ENCODE results near the gene MARVELD1. TPM values are rescaled to one million over a fixed set of nuclear protein-coding genes. Genes with fewer than 3 reads are reported as not detected.
A peak's percentile ranks its signal among the peaks of the same experiment; 100 is the strongest.

MARVELD1 gene
- total and polyA plus RNA-seq, 2 of the 13 experiments (the other 11 are each of a cell fraction or from before 2014, with no cell fraction given), result not detected

GRCh38 chr10:97682042-97682441 lies 31.5 kb upstream of the MARVELD1 start (continued):
- TF ChIP-seq ZNF431 (CRISPR knock-in tag; IDR thresholded peaks at IDR 0.05; ENCODE audit: borderline replicate concordance, low read depth) (peak; percentile 29; the same call in 1 of the 2 replicates), LCORL (IDR thresholded peaks at IDR 0.05) (no peak), LCORL (CRISPR knock-in tag; IDR thresholded peaks at IDR 0.05) (no peak), ZNF512B (CRISPR knock-in tag; IDR thresholded peaks at IDR 0.05; ENCODE audit: borderline replicate concordance) (no peak), ZNF503 (CRISPR knock-in tag; IDR thresholded peaks at IDR 0.05) (no peak), CREB3 (CRISPR knock-in tag; IDR thresholded peaks at IDR 0.05) (no peak), NR2F1 (CRISPR knock-in tag; IDR thresholded peaks at IDR 0.05) (0 out of 4 replicates have a peak, but pooled peaks of 1 of the 2 experiments have one; percentile 13), CEBPB (IDR thresholded peaks at IDR 0.05; ENCODE audit: borderline replicate concordance, low read depth, low read length) (no peak), TEAD3 (CRISPR knock-in tag; optimal IDR thresholded peaks at IDR 0.05; ENCODE audit: borderline replicate concordance) (peak; percentile 41), HMGXB3 (CRISPR knock-in tag; IDR thresholded peaks at IDR 0.05; ENCODE audit: borderline replicate concordance) (no peak), IRF1 (CRISPR knock-in tag; IDR thresholded peaks at IDR 0.05; ENCODE audit: low read depth) (no peak), ZNF251 (CRISPR knock-in tag; IDR thresholded peaks at IDR 0.05) (no peak), SAP130 (CRISPR knock-in tag; IDR thresholded peaks at IDR 0.05; ENCODE audit: low read depth) (peak; percentile 55), ZNF879 (CRISPR knock-in tag; IDR thresholded peaks at IDR 0.05) (no peak), ZNF30 (CRISPR knock-in tag; IDR thresholded peaks at IDR 0.05) (no peak), JUND (CRISPR knock-in tag; IDR thresholded peaks at IDR 0.05) (no peak), ONECUT2 (CRISPR knock-in tag; IDR thresholded peaks at IDR 0.05) (no peak), ZNF580 (CRISPR knock-in tag; IDR thresholded peaks at IDR 0.05; ENCODE audit: borderline replicate concordance, low read depth) (no peak), ZNF263 (CRISPR knock-in tag; IDR thresholded peaks at IDR 0.05) (peak; percentile 86), ZSCAN21 (CRISPR knock-in tag; IDR thresholded peaks at IDR 0.05; ENCODE audit: borderline replicate concordance) (no peak)

All from HepG2 (cell line).